AG04450 (cell line): ENCODE results near the gene MYO3A. TPM values are rescaled to one million over a fixed set of nuclear protein-coding genes. Genes with fewer than 3 reads are reported as not detected.

ENCODE experiments used
- CTCF ChIA-PET: fragments of 300-600, 350-600 bp; formaldehyde crosslinking; extraction: SDS; loops from one replicate; lab custom pipeline; 2022; ENCODE audit warnings: antibody characterized with exemption, inconsistent platforms; lab: Charles Lee
- POLR2A ChIA-PET: fragments of 350-600 bp; formaldehyde crosslinking; extraction: SDS; loops from one replicate; lab custom pipeline; 2021; ENCODE audit warnings: antibody characterized with exemption, inconsistent platforms; lab: Yijun Ruan, JAX
- DNase-seq: peaks from one replicate; pipeline ENCODE4 v3.0.0-alpha.2; 2011; ENCODE audit warnings: low read depth, low spot score
- H3K27ac ChIP-seq: one replicate; pipeline ENCODE4 v1.5.1; 2012; ENCODE audit warnings: low read depth, low read length, control low read depth
- H3K27me3 ChIP-seq: one replicate; pipeline ENCODE4 v1.6.0; 2012; ENCODE audit warnings: low read length; ENCODE audit not compliant: control insufficient read depth, insufficient read depth
- H3K4me3 ChIP-seq: 2 replicates; pipeline ENCODE4 v1.5.1; 2011; ENCODE audit warnings: mild to moderate bottlenecking, low read depth, low read length, control low read depth
- H3K9me3 ChIP-seq: 2 replicates; pipeline ENCODE4 v1.5.1; 2012; ENCODE audit warnings: low read length; ENCODE audit not compliant: control insufficient read depth, insufficient read depth
- CTCF ChIP-seq: IDR thresholded peaks from 2 replicates; pipeline ENCODE4 v1.5.1; 2011; ENCODE audit warnings: low read depth, low read length, control low read depth, inconsistent platforms
- polyA plus RNA-seq: library from polyadenylated mRNA; depleted of rRNA; stranded (reverse); fragments of >200 nt; gene quantifications from 2 replicates; pipeline ENCODE4 v1.2.3, GENCODE V29; 2011

Gene MYO3A
- polyA plus RNA-seq, 1 experiment: not detected

- ChIA-PET CTCF (no interaction called here), POLR2A (no interaction called here)
- no peak for TF ChIP-seq CTCF
- Histone ChIP-seq H3K27ac (no peak overlapping the region), H3K27me3 (no peaks in the 10 kb centered on the region), H3K4me3 (no peak overlapping the region), H3K9me3 (peaks cover 49% of the 10 kb centered on the region)
- no peak for DNase-seq
Measured at GRCh38 chr10:26232174-26232573, 298.1 kb downstream of the MYO3A start.

GRCh38 chr10:26235761-26236160 lies 301.7 kb downstream of the MYO3A start:
- ChIA-PET POLR2A (no interaction called here), CTCF (no interaction called here)
- no peaks in the 10 kb centered on the region for H3K27me3 ChIP-seq
- H3K27ac ChIP-seq: no peak overlapping the region
- H3K4me3 ChIP-seq: no peak overlapping the region
- TF ChIP-seq CTCF: no peak
- no peak for DNase-seq
- peaks cover 49% of the 10 kb centered on the region for H3K9me3 ChIP-seq

GRCh38 chr10:26238378-26238777 lies 304.3 kb downstream of the MYO3A start:
- no peak for DNase-seq
- H3K27me3 ChIP-seq: no peaks in the 10 kb centered on the region
- peaks cover 42% of the 10 kb centered on the region for H3K9me3 ChIP-seq
- POLR2A ChIA-PET: no interaction called here
- CTCF ChIA-PET: no interaction called here
- H3K4me3 ChIP-seq: no peak overlapping the region
- no peak for TF ChIP-seq CTCF
- H3K27ac ChIP-seq: no peak overlapping the region

GRCh38 chr10:26242706-26243350 lies 308.8 kb downstream of the MYO3A start:
- peaks cover 33% of the 10 kb centered on the region for H3K9me3 ChIP-seq
- no peak overlapping the region for H3K27ac ChIP-seq
- DNase-seq: no peak
- H3K4me3 ChIP-seq: no peak overlapping the region
- CTCF ChIA-PET: interaction anchor here (0.6 kb wide), 1 partner anchor 815 kb away, joined by 3 read pairs; no protein-coding TSS in a partner anchor
- POLR2A ChIA-PET: no interaction called here
- H3K27me3 ChIP-seq: no peaks in the 10 kb centered on the region
- TF ChIP-seq CTCF: no peak

- ChIA-PET POLR2A (no interaction called here), CTCF (interaction anchor here (0.6 kb wide), 1 partner anchor 815 kb away, joined by 3 read pairs; no protein-coding TSS in a partner anchor)
- no peak for TF ChIP-seq CTCF
- DNase-seq: no peak
- H3K27me3 ChIP-seq: no peaks in the 10 kb centered on the region
- no peak overlapping the region for H3K4me3 ChIP-seq
- H3K9me3 ChIP-seq: peaks cover 29% of the 10 kb centered on the region
- H3K27ac ChIP-seq: no peak overlapping the region
Measured at GRCh38 chr10:26243351-26243720, 309.3 kb downstream of the MYO3A start.
